Anterior cingulate cortex (tissue), 58 donors: ENCODE measurements around the gene COMT.

Experiments used
- DNase-seq, 58 donors: peaks; one replicate each; lab custom pipeline; 2025; lab: John Stamatoyannopoulos, UW

COMT gene

GRCh38 chr22:19979712-19980493 is 38.3 kb downstream of the COMT start:
- peak in 3 of 58 donors; percentile 24 to 58 (median 30) for DNase-seq

GRCh38 chr22:19980766-19981165 is 39.2 kb downstream of the COMT start:
- peak in 1 of 58 donors; percentile 44 for DNase-seq

- no peak for DNase-seq
These were observed 39.8 kb downstream of the COMT start for GRCh38 chr22:19981171-19981960.

- no peak for DNase-seq
These were observed 40.7 kb downstream of the COMT start for GRCh38 chr22:19981961-19982920.

- DNase-seq: no peak
These were observed 41.5 kb downstream of the COMT start for GRCh38 chr22:19982991-19983578.

GRCh38 chr22:19983741-19984140 is 42.2 kb downstream of the COMT start:
- DNase-seq: peak in 11 of 58 donors; percentile 15 to 43 (median 32)

- DNase-seq: peak in 4 of 58 donors; percentile 23 to 32 (median 26)
These were observed 42.7 kb downstream of the COMT start for GRCh38 chr22:19984201-19984753.

- DNase-seq: no peak
These were observed 43.6 kb downstream of the COMT start for GRCh38 chr22:19984851-19985811.

- no peak for DNase-seq
These were observed 44.4 kb downstream of the COMT start for GRCh38 chr22:19986011-19986409.

- peak in 47 of 58 donors; percentile 16 to 74 (median 44) for DNase-seq
These were observed 45.1 kb downstream of the COMT start for GRCh38 chr22:19986410-19987341.

GRCh38 chr22:19987394-19988306 is 46.1 kb downstream of the COMT start:
- DNase-seq: no peak

GRCh38 chr22:19988331-19988808 is 46.8 kb downstream of the COMT start:
- no peak for DNase-seq

GRCh38 chr22:19988965-19989724 is 47.6 kb downstream of the COMT start:
- DNase-seq: no peak

GRCh38 chr22:19989725-19990067 is 48.1 kb downstream of the COMT start:
- DNase-seq: no peak

- no peak for DNase-seq
These were observed 48.6 kb downstream of the COMT start for GRCh38 chr22:19990188-19990587.
